ENCODE results near the gene SH3TC2.

DNA sequence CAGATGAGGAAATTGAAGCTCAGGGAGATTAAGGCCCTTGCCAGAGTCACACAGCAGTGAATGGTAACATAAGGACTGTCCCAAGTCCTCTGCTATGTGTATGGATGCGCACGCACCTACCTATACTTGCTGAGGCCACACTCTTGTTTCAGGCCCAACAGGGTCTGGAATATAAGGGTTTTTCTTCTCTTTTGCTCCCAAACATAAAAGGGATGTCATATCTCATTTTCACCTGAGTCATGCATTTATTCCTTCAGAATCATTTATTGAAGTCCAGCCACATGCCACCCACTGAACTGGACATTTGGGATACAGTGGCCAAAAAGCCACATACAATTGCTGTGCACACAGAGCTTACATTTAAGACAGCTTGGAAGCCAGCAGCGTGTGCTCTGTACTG, 92.0 kb downstream of the SH3TC2 start:
- no peak for TF ChIP-seq POLR2A (IDR thresholded peaks at IDR 0.05)
- TF ChIP-seq, protein P1, sequence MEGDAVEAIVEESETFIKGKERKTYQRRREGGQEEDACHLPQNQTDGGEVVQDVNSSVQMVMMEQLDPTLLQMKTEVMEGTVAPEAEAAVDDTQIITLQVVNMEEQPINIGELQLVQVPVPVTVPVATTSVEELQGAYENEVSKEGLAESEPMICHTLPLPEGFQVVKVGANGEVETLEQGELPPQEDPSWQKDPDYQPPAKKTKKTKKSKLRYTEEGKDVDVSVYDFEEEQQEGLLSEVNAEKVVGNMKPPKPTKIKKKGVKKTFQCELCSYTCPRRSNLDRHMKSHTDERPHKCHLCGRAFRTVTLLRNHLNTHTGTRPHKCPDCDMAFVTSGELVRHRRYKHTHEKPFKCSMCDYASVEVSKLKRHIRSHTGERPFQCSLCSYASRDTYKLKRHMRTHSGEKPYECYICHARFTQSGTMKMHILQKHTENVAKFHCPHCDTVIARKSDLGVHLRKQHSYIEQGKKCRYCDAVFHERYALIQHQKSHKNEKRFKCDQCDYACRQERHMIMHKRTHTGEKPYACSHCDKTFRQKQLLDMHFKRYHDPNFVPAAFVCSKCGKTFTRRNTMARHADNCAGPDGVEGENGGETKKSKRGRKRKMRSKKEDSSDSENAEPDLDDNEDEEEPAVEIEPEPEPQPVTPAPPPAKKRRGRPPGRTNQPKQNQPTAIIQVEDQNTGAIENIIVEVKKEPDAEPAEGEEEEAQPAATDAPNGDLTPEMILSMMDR (IDR thresholded peaks at IDR 0.05 in 4 of 5, conservative IDR thresholded peaks at IDR 0.05 in 1 of 5), result no peak
